ENCODE data around the gene ADRB1.

ADRB1 gene

DNA sequence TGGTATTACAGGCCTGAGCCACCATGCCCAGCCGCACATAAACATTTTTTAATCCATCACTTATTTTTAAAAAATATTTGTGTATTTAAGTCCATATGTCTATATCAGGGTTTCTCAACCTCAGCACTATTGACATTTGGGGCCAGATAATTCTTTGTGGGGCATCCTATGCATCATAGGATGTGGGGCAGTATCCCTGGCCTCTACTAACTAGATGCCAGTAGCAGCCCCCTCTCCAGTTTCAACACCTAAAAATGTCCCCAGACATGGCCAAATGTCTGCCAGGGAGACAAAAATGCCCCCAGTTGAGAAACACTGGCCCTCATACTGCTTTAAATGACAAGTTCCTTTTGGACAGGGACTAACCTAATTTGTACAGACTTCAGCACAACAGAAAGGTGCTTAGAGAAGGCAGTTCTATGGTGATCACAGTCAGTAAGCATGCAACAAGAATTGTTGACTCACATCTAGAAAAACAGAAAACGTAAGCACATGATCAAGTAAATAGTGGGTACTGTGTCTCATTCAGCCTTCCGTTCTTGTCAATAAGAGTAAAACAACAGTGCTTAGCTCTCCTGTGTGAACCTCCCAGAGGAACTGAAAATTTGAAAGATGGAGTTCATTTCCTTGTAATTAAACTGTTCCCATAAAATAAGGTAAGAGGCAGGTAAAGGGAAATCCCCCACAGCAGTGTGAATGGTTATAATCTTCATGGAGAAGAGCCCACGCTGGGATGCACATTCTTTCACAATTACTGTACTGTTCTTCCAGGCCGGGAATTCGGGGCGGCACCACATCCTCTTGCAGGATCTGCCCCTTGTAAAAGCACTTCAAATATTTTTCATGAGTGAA is 17.3 kb upstream of the ADRB1 start:
- no peak for DNase-seq

GRCh38 chr10:114027041-114027394 is 16.6 kb upstream of the ADRB1 start:
- DNase-seq: no peak

- DNase-seq: no peak
Observed at GRCh38 chr10:114027951-114028350, 15.7 kb upstream of the ADRB1 start.

- DNase-seq: no peak
Observed at GRCh38 chr10:114028425-114028824, 15.2 kb upstream of the ADRB1 start.

DNA sequence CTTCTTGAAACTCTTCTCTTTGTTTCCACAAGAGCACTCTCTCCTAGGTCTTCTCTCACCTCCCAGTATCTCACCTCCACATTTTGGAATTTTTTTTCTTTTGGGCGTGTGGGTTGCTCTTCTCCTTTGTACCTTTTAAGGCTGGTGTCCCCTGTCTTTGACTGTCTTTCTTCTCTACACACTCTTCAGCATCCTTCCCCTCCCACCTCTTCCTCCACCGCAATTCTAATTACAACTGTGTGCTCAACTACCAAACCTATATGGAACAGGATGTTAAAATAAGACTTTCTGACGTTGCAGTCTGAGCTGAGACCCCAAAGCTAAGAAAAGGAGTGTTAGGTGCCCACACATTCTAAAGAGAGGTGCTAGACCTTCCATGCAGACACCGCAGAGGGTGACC is 14.0 kb upstream of the ADRB1 start:
- no peak for DNase-seq

DNA sequence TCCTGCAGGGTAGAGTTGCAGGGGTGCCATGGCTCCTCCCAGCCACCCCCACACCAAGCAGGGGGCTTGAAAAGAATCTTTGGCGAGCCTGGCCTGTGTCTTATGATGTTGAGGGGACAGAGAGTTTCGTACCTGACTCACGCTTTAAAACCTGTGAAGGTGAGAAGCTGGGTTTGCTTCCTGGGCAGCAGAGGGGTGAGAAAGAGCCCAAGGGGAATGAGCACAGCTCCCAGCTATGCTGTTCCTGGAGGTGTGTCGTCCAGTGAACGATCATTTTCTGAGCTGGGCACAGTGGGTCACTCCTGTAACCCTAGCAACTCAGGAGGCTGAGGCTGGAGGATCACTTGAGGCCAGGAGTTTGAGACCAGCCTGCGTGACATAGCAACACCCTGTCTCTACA is 13.5 kb upstream of the ADRB1 start:
- no peak for DNase-seq

GRCh38 chr10:114031073-114031972 is 12.3 kb upstream of the ADRB1 start:
- DNase-seq: no peak

- no peak for DNase-seq
Observed at GRCh38 chr10:114033566-114033965, 10.1 kb upstream of the ADRB1 start.

- no peak for DNase-seq
Observed at GRCh38 chr10:114034923-114035645, 8.6 kb upstream of the ADRB1 start.

GRCh38 chr10:114035791-114036190 is 7.9 kb upstream of the ADRB1 start:
- DNase-seq: no peak

GRCh38 chr10:114038819-114039218 is 4.8 kb upstream of the ADRB1 start:
- no peak for DNase-seq

DNA sequence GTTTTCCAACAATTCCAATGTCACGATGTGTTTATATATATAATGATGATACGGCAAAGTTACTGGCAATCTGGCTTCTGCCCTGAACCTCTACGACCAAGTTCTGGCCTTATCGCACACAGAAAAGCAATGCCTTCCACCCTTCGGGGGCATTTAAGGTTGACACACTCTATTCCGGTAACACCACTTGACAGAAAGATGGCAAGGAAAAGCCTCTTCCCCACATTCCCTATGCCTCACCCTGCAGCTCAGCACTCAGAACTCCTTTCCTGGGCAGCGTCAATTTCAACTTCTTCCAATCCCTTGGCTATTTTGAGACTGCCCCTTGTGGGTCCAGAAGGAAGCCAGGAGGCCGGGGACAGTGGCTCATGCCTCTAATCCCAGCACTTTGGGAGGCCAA is 2.5 kb upstream of the ADRB1 start:
- no peak for DNase-seq

- peak; percentile 5 for DNase-seq
Observed at GRCh38 chr10:114042895-114043531, 653 bp upstream of the ADRB1 start.

DNA sequence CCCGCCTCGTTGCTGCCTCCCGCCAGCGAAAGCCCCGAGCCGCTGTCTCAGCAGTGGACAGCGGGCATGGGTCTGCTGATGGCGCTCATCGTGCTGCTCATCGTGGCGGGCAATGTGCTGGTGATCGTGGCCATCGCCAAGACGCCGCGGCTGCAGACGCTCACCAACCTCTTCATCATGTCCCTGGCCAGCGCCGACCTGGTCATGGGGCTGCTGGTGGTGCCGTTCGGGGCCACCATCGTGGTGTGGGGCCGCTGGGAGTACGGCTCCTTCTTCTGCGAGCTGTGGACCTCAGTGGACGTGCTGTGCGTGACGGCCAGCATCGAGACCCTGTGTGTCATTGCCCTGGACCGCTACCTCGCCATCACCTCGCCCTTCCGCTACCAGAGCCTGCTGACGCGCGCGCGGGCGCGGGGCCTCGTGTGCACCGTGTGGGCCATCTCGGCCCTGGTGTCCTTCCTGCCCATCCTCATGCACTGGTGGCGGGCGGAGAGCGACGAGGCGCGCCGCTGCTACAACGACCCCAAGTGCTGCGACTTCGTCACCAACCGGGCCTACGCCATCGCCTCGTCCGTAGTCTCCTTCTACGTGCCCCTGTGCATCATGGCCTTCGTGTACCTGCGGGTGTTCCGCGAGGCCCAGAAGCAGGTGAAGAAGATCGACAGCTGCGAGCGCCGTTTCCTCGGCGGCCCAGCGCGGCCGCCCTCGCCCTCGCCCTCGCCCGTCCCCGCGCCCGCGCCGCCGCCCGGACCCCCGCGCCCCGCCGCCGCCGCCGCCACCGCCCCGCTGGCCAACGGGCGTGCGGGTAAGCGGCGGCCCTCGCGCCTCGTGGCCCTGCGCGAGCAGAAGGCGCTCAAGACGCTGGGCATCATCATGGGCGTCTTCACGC is 825 bp downstream of the ADRB1 start:
- DNase-seq: no peak

DNA sequence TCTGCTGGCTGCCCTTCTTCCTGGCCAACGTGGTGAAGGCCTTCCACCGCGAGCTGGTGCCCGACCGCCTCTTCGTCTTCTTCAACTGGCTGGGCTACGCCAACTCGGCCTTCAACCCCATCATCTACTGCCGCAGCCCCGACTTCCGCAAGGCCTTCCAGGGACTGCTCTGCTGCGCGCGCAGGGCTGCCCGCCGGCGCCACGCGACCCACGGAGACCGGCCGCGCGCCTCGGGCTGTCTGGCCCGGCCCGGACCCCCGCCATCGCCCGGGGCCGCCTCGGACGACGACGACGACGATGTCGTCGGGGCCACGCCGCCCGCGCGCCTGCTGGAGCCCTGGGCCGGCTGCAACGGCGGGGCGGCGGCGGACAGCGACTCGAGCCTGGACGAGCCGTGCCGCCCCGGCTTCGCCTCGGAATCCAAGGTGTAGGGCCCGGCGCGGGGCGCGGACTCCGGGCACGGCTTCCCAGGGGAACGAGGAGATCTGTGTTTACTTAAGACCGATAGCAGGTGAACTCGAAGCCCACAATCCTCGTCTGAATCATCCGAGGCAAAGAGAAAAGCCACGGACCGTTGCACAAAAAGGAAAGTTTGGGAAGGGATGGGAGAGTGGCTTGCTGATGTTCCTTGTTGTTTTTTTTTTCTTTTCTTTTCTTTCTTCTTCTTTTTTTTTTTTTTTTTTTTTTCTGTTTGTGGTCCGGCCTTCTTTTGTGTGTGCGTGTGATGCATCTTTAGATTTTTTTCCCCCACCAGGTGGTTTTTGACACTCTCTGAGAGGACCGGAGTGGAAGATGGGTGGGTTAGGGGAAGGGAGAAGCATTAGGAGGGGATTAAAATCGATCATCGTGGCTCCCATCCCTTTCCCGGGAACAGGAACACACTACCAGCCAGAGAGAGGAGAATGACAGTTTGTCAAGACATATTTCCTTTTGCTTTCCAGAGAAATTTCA is 1.7 kb downstream of the ADRB1 start:
- peak; percentile 9 for DNase-seq

DNA sequence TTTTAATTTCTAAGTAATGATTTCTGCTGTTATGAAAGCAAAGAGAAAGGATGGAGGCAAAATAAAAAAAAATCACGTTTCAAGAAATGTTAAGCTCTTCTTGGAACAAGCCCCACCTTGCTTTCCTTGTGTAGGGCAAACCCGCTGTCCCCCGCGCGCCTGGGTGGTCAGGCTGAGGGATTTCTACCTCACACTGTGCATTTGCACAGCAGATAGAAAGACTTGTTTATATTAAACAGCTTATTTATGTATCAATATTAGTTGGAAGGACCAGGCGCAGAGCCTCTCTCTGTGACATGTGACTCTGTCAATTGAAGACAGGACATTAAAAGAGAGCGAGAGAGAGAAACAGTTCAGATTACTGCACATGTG is 2.4 kb downstream of the ADRB1 start:
- no peak for DNase-seq

GRCh38 chr10:114048472-114048871 is 4.8 kb downstream of the ADRB1 start:
- DNase-seq: no peak

GRCh38 chr10:114051714-114052113 is 8.0 kb downstream of the ADRB1 start:
- no peak for DNase-seq

DNA sequence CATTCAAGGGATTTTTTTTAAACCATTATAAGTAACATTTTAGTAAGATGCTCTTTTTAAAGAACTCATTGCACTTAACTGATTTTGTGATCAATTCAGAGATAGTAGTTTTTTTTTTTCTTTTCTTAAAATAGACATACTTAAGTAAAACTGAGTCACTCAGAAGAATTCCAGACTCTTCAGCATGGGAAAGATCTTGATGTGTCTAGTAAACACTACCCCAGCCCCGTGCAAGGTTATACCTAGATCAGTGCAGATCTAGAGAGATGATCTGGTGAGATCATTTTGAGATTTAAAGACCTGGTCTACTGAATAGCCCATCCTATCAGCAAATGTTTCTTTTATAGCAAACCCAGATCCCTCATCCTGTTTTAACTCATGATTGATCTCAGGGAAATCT is 8.6 kb downstream of the ADRB1 start:
- DNase-seq: no peak

- DNase-seq: no peak
Observed at GRCh38 chr10:114053946-114054345, 10.3 kb downstream of the ADRB1 start.

GRCh38 chr10:114057855-114058254 is 14.2 kb downstream of the ADRB1 start:
- DNase-seq: no peak

All from CD4-positive, alpha-beta T cell treated with Interleukin-6 for 4 hours (primary cell).